Liver (tissue), 9 donors: Measurements from ENCODE around the gene GRK6. TPM values are rescaled to one million over a fixed set of nuclear protein-coding genes. Genes with fewer than 3 reads are reported as not detected.

Experiments used
- DNase-seq: peaks from one replicate; pipeline ENCODE4 v3.0.0-alpha.2; 2017; ENCODE audit warnings: low spot score
- H3K27ac ChIP-seq, 2 donors: one replicate each; pipeline ENCODE4 v1.7.0; 2013; ENCODE audit warnings: inconsistent platforms in 2 of 2, low read length in 2 of 2, control low read depth in 1 of 2, low read depth in 1 of 2, mild to moderate bottlenecking in 1 of 2
- H3K27me3 ChIP-seq, 4 donors: one replicate each; pipeline versions ENCODE4 v1.6.1 to v1.7.0; 2013; ENCODE audit warnings: low read length in 3 of 4, inconsistent platforms in 1 of 4, mild to moderate bottlenecking in 1 of 4, moderate library complexity in 1 of 4; ENCODE audit not compliant: control insufficient read depth in 4 of 4, insufficient read depth in 4 of 4
- H3K36me3 ChIP-seq, 4 donors: one replicate each; pipeline versions ENCODE4 v1.6.1 to v1.7.0; 2013; ENCODE audit warnings: low read length in 3 of 4, mild to moderate bottlenecking in 3 of 4, low read depth in 1 of 4, moderate library complexity in 1 of 4; ENCODE audit not compliant: control insufficient read depth in 4 of 4, insufficient read depth in 3 of 4
- H3K4me1 ChIP-seq, 4 donors: one replicate each; pipeline versions ENCODE4 v1.6.1 to v1.7.0; 2013; ENCODE audit warnings: low read length in 3 of 4, mild to moderate bottlenecking in 3 of 4, moderate library complexity in 1 of 4; ENCODE audit not compliant: control insufficient read depth in 4 of 4, insufficient read depth in 4 of 4
- H3K4me3 ChIP-seq, 3 donors: one replicate each; pipeline versions ENCODE4 v1.6.1 to v1.7.0; 2013; ENCODE audit warnings: low read length in 3 of 3, control low read depth in 1 of 3, low read depth in 1 of 3, mild to moderate bottlenecking in 1 of 3
- H3K9ac ChIP-seq, 2 donors: one replicate each; pipeline ENCODE4 v1.7.0; 2013; ENCODE audit warnings: low read length in 2 of 2, mild to moderate bottlenecking in 2 of 2, moderate library complexity in 2 of 2, control low read depth in 1 of 2, low read depth in 1 of 2
- H3K9me3 ChIP-seq, 4 donors: one replicate each; pipeline versions ENCODE4 v1.6.1 to v1.7.0; 2013; ENCODE audit warnings: low read length in 3 of 4; ENCODE audit not compliant: control insufficient read depth in 4 of 4
- ATF3 ChIP-seq: IDR thresholded peaks from 2 replicates; pipeline ENCODE4 v1.6.1; 2016; ENCODE audit warnings: antibody characterized with exemption
- FOXA1 ChIP-seq: IDR thresholded peaks from 2 replicates; pipeline ENCODE4 v1.6.1; 2016; ENCODE audit warnings: antibody characterized with exemption
- GABPA ChIP-seq, 2 donors: IDR thresholded peaks in 1 of 2; conservative IDR thresholded peaks in 1 of 2; 2 replicates each; pipeline ENCODE4 v1.6.1; 2016; ENCODE audit warnings: antibody characterized with exemption in 2 of 2, mild to moderate bottlenecking in 1 of 2, moderate library complexity in 1 of 2
- HNF4A ChIP-seq, 2 donors: conservative IDR thresholded peaks; 2 replicates each; pipeline ENCODE4 v1.6.1; 2016; ENCODE audit warnings: antibody characterized with exemption in 2 of 2, mild to moderate bottlenecking in 2 of 2
- HNF4G ChIP-seq: IDR thresholded peaks from 2 replicates; pipeline ENCODE4 v1.6.1; 2016; ENCODE audit warnings: antibody characterized with exemption
- RAD21 ChIP-seq, 2 donors: IDR thresholded peaks; 2 replicates each; pipeline ENCODE4 v1.6.1; 2016; ENCODE audit warnings: antibody characterized with exemption in 2 of 2, mild to moderate bottlenecking in 2 of 2
- RXRA ChIP-seq, 2 donors: IDR thresholded peaks; 2 replicates each; pipeline ENCODE4 v1.6.1; 2017 to 2018; ENCODE audit warnings: antibody characterized with exemption in 2 of 2, mild to moderate bottlenecking in 1 of 2
- SP1 ChIP-seq: IDR thresholded peaks from 2 replicates; pipeline ENCODE4 v1.6.1; 2018; ENCODE audit warnings: antibody characterized with exemption, mild to moderate bottlenecking
- ZBTB33 ChIP-seq: IDR thresholded peaks from 2 replicates; pipeline ENCODE4 v1.6.1; 2016; ENCODE audit warnings: antibody characterized with exemption
- WGBS: extraction: QIAGEN DNeasy Blood & Tissue Kit; methylation state at CpG from one replicate; pipeline ENCODE4 v1.1.7; 2013; 5-methylcytosine and 5-hydroxymethylcytosine counted together
- polyA plus RNA-seq, 2 donors: library from polyadenylated mRNA; stranded (reverse) in 1 of 2; unstranded in 1 of 2; fragments of 200-250 nt in 1 of 2; fragments of >200 nt in 1 of 2; fragmentation: Nextera tagmentation in 1 of 2; extraction: Ambion mirVana in 1 of 2; gene quantifications; one replicate each; pipeline versions ENCODE4 v1.2.1 to v1.2.3, GENCODE V29; 2013 to 2015
- total RNA-seq, 2 donors: library from RNA; depleted of rRNA; stranded (reverse); fragments of >200 nt; gene quantifications; one replicate each; pipeline ENCODE4 v1.2.3, GENCODE V29; 2014
- TF ChIP-seq, protein P1 (sequence below): fragments of 150-350 bp; IDR thresholded peaks from 2 replicates; pipeline ENCODE4 v1.5.1; 2017; ENCODE audit warnings: improper control_type of control experiment, low read depth, low read length; ENCODE audit not compliant: missing input control
- TF ChIP-seq, protein P2 (sequence below): IDR thresholded peaks from 2 replicates; pipeline ENCODE4 v1.6.1; 2016; ENCODE audit warnings: antibody characterized with exemption
- donor health status: healthy.
- donor health status: healthy.
- donor health status: healthy.
- donor health status: healthy.
- donor health status: healthy.

Gene GRK6
- total and polyA plus RNA-seq, 4 donors = 3.1 to 24.0 (median 10.8) TPM

- no peak for DNase-seq
- no peak overlapping the region for H3K9ac ChIP-seq
- no peaks in the 10 kb centered on the region for H3K36me3 ChIP-seq
- H3K4me1 ChIP-seq = peaks cover 3 to 25% (median 13%) of the 10 kb centered on the region in 4 donors
- 90% methylated on average over 14 of the region's 14 CpGs for WGBS
- no peaks in the 10 kb centered on the region for H3K27me3 ChIP-seq
- no peak overlapping the region for H3K27ac ChIP-seq
- H3K4me3 ChIP-seq = no peak overlapping the region
- no peak for TF ChIP-seq SP1
- TF ChIP-seq ATF3 = no peak
- TF ChIP-seq ZBTB33 = no peak
- TF ChIP-seq, protein P1, sequence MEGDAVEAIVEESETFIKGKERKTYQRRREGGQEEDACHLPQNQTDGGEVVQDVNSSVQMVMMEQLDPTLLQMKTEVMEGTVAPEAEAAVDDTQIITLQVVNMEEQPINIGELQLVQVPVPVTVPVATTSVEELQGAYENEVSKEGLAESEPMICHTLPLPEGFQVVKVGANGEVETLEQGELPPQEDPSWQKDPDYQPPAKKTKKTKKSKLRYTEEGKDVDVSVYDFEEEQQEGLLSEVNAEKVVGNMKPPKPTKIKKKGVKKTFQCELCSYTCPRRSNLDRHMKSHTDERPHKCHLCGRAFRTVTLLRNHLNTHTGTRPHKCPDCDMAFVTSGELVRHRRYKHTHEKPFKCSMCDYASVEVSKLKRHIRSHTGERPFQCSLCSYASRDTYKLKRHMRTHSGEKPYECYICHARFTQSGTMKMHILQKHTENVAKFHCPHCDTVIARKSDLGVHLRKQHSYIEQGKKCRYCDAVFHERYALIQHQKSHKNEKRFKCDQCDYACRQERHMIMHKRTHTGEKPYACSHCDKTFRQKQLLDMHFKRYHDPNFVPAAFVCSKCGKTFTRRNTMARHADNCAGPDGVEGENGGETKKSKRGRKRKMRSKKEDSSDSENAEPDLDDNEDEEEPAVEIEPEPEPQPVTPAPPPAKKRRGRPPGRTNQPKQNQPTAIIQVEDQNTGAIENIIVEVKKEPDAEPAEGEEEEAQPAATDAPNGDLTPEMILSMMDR = no peak
- TF ChIP-seq HNF4G = no peak
- H3K9me3 ChIP-seq = no peaks in the 10 kb centered on the region
These were observed 32.5 kb downstream of the GRK6 start for GRCh38 chr5:177458912-177459350.

- H3K27me3 ChIP-seq = no peaks in the 10 kb centered on the region
- no peaks in the 10 kb centered on the region for H3K9me3 ChIP-seq
- DNase-seq = no peak
- H3K36me3 ChIP-seq = no peaks in the 10 kb centered on the region
- peaks cover 3 to 21% (median 10%) of the 10 kb centered on the region in 4 donors for H3K4me1 ChIP-seq
- no peak for TF ChIP-seq RAD21 (IDR thresholded peaks at IDR 0.05)
- H3K4me3 ChIP-seq = no peak overlapping the region
- H3K9ac ChIP-seq = no peak overlapping the region
- H3K27ac ChIP-seq = no peak overlapping the region
- WGBS = 88% methylated on average over 11 of the region's 11 CpGs
These were observed 32.9 kb downstream of the GRK6 start for GRCh38 chr5:177459357-177459756.

- Histone ChIP-seq H3K36me3 (no peaks in the 10 kb centered on the region), H3K9me3 (no peaks in the 10 kb centered on the region), H3K27ac (no peak overlapping the region), H3K4me1 (peaks cover 3 to 16% (median 8%) of the 10 kb centered on the region in 4 donors), H3K4me3 (no peak overlapping the region), H3K27me3 (no peaks in the 10 kb centered on the region), H3K9ac (no peak overlapping the region)
- WGBS = 95% methylated on average over 28 of the region's 28 CpGs
- TF ChIP-seq HNF4G (no peak), ZBTB33 (no peak), HNF4A (conservative IDR thresholded peaks at IDR 0.05) (no peak), SP1 (no peak), RXRA (IDR thresholded peaks at IDR 0.05) (no peak), FOXA1 (no peak), GABPA (IDR thresholded peaks at IDR 0.05 in 1 of 2, conservative IDR thresholded peaks at IDR 0.05 in 1 of 2) (no peak)
- TF ChIP-seq, protein P2, sequence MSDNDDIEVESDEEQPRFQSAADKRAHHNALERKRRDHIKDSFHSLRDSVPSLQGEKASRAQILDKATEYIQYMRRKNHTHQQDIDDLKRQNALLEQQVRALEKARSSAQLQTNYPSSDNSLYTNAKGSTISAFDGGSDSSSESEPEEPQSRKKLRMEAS = no peak
- no peak for DNase-seq
These were observed 33.5 kb downstream of the GRK6 start for GRCh38 chr5:177459819-177460628.
